Kidney glomerular epithelial cell (primary cell): ENCODE results near the gene BHLHA9.
"Not testable (repeated sequence)": the region's sequence is repeated elsewhere in the genome, so short reads cannot be mapped to it uniquely, and the experiment has no call there.

Source experiments
- DNase-seq: peaks from one replicate; lab custom pipeline; 2025; lab: John Stamatoyannopoulos, UW

Gene BHLHA9

GRCh38 chr17:1300371-1300905 is 30.2 kb downstream of the BHLHA9 start:
- DNase-seq, result no peak

- DNase-seq, result no peak
Observed at GRCh38 chr17:1301546-1301945, 31.3 kb downstream of the BHLHA9 start.

- no peak for DNase-seq
Observed at GRCh38 chr17:1302761-1303160, 32.5 kb downstream of the BHLHA9 start.

GRCh38 chr17:1304522-1304921 is 34.3 kb downstream of the BHLHA9 start:
- no peak for DNase-seq

- no peak for DNase-seq
Observed at GRCh38 chr17:1304962-1305563, 34.8 kb downstream of the BHLHA9 start.

- not testable (repeated sequence) for DNase-seq
Observed at GRCh38 chr17:1307829-1308228, 37.6 kb downstream of the BHLHA9 start.

- DNase-seq, result no peak
Observed at GRCh38 chr17:1312261-1312870, 42.1 kb downstream of the BHLHA9 start.

- no peak for DNase-seq
Observed at GRCh38 chr17:1313270-1314005, 43.2 kb downstream of the BHLHA9 start.

GRCh38 chr17:1315409-1315808 is 45.2 kb downstream of the BHLHA9 start:
- DNase-seq, result no peak

GRCh38 chr17:1315891-1316403 is 45.7 kb downstream of the BHLHA9 start:
- no peak for DNase-seq
